ENCODE results near the gene CCDC144A.
"Not testable (repeated sequence)": the region's sequence is repeated elsewhere in the genome, so short reads cannot be mapped to it uniquely, and the experiment has no call there.

Gene CCDC144A

GRCh38 chr17:16757520-16757919, 67.5 kb downstream of the CCDC144A start:
- DNase-seq (ENCODE audit: low spot score) = not testable (repeated sequence)

GRCh38 chr17:16758177-16758576, 68.1 kb downstream of the CCDC144A start:
- not testable (repeated sequence) for DNase-seq (ENCODE audit: low spot score)

GRCh38 chr17:16768290-16769175, 78.5 kb downstream of the CCDC144A start:
- DNase-seq (ENCODE audit: low spot score) = not testable (repeated sequence)

- not testable (repeated sequence) for DNase-seq (ENCODE audit: low spot score)
These were observed 82.5 kb downstream of the CCDC144A start for GRCh38 chr17:16772394-16773145.

- DNase-seq (ENCODE audit: low spot score) = not testable (repeated sequence)
These were observed 83.1 kb downstream of the CCDC144A start for GRCh38 chr17:16773146-16773522.

- DNase-seq (ENCODE audit: low spot score) = not testable (repeated sequence)
These were observed 97.8 kb downstream of the CCDC144A start for GRCh38 chr17:16787851-16788250.

GRCh38 chr17:16788889-16789536, 99.0 kb downstream of the CCDC144A start:
- not testable (repeated sequence) for DNase-seq (ENCODE audit: low spot score)

GRCh38 chr17:16789622-16790021, 99.6 kb downstream of the CCDC144A start:
- not testable (repeated sequence) for DNase-seq (ENCODE audit: low spot score)

- DNase-seq (ENCODE audit: low spot score) = not testable (repeated sequence)
These were observed 100.4 kb downstream of the CCDC144A start for GRCh38 chr17:16790313-16790871.

- not testable (repeated sequence) for DNase-seq (ENCODE audit: low spot score)
These were observed 104.2 kb downstream of the CCDC144A start for GRCh38 chr17:16794215-16794614.

- DNase-seq (ENCODE audit: low spot score) = not testable (repeated sequence)
These were observed 105.9 kb downstream of the CCDC144A start for GRCh38 chr17:16795894-16796293.

GRCh38 chr17:16804851-16805250, 114.8 kb downstream of the CCDC144A start:
- not testable (repeated sequence) for DNase-seq (ENCODE audit: low spot score)

- not testable (repeated sequence) for DNase-seq (ENCODE audit: low spot score)
These were observed 116.6 kb downstream of the CCDC144A start for GRCh38 chr17:16806599-16806998.

GRCh38 chr17:16807620-16808019, 117.6 kb downstream of the CCDC144A start:
- not testable (repeated sequence) for DNase-seq (ENCODE audit: low spot score)

GRCh38 chr17:16810236-16810635, 120.2 kb downstream of the CCDC144A start:
- DNase-seq (ENCODE audit: low spot score) = not testable (repeated sequence)

- DNase-seq (ENCODE audit: low spot score) = not testable (repeated sequence)
These were observed 122.1 kb downstream of the CCDC144A start for GRCh38 chr17:16812126-16812525.

- DNase-seq (ENCODE audit: low spot score) = no peak
These were observed 124.4 kb downstream of the CCDC144A start for GRCh38 chr17:16814439-16814838.

GRCh38 chr17:16817201-16817600, 127.2 kb downstream of the CCDC144A start:
- DNase-seq (ENCODE audit: low spot score) = no peak

GRCh38 chr17:16817940-16818339, 127.9 kb downstream of the CCDC144A start:
- DNase-seq (ENCODE audit: low spot score) = not testable (repeated sequence)

- no peak for DNase-seq (ENCODE audit: low spot score)
These were observed 128.3 kb downstream of the CCDC144A start for GRCh38 chr17:16818340-16818739.

GRCh38 chr17:16818821-16819683, 129.0 kb downstream of the CCDC144A start:
- DNase-seq (ENCODE audit: low spot score) = no peak
